Panc1 (cell line): ENCODE results near the gene EYA2.

Experiments
- TF ChIP-seq, protein P1 (sequence below): fragments of 450-650 bp; IDR thresholded peaks from 2 replicates; pipeline ENCODE4 v1.5.1; 2017; ENCODE audit warnings: mild to moderate bottlenecking
- TF ChIP-seq, protein P2 (sequence below), 2 experiments: IDR thresholded peaks; 2 replicates each; pipeline ENCODE4 v1.6.1; 2011 to 2012; ENCODE audit warnings: low read depth in 2 of 2, control low read depth in 1 of 2, low read length in 1 of 2, mild to moderate bottlenecking in 1 of 2, moderate library complexity in 1 of 2; ENCODE audit not compliant: insufficient read depth in 1 of 2

DNA sequence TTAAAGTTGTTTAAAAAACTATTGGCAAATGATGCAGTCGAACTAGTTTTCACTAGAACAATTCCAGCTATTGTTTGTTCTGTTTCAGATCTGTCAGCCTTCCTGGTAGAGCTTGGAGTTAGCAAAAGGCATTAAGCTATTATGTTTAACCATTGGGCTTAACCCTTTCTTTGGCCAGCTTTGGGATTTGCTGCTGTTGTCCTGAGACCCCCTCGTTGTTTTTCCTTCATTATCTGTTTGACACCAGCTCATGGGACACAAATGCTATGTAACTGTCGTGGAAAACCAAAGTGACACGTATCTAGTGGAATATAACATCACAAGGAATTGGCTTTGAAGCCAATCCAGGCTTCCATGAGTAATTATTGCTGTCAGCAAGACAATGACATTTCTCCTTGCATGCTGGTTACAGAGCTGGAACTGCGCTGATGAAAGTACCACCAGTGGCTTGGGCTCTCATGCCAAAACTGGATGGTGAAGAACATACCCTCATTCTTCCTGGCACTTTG is 96.0 kb downstream of the EYA2 start:
- TF ChIP-seq, protein P1, sequence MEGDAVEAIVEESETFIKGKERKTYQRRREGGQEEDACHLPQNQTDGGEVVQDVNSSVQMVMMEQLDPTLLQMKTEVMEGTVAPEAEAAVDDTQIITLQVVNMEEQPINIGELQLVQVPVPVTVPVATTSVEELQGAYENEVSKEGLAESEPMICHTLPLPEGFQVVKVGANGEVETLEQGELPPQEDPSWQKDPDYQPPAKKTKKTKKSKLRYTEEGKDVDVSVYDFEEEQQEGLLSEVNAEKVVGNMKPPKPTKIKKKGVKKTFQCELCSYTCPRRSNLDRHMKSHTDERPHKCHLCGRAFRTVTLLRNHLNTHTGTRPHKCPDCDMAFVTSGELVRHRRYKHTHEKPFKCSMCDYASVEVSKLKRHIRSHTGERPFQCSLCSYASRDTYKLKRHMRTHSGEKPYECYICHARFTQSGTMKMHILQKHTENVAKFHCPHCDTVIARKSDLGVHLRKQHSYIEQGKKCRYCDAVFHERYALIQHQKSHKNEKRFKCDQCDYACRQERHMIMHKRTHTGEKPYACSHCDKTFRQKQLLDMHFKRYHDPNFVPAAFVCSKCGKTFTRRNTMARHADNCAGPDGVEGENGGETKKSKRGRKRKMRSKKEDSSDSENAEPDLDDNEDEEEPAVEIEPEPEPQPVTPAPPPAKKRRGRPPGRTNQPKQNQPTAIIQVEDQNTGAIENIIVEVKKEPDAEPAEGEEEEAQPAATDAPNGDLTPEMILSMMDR, result no peak
- TF ChIP-seq, protein P2, sequence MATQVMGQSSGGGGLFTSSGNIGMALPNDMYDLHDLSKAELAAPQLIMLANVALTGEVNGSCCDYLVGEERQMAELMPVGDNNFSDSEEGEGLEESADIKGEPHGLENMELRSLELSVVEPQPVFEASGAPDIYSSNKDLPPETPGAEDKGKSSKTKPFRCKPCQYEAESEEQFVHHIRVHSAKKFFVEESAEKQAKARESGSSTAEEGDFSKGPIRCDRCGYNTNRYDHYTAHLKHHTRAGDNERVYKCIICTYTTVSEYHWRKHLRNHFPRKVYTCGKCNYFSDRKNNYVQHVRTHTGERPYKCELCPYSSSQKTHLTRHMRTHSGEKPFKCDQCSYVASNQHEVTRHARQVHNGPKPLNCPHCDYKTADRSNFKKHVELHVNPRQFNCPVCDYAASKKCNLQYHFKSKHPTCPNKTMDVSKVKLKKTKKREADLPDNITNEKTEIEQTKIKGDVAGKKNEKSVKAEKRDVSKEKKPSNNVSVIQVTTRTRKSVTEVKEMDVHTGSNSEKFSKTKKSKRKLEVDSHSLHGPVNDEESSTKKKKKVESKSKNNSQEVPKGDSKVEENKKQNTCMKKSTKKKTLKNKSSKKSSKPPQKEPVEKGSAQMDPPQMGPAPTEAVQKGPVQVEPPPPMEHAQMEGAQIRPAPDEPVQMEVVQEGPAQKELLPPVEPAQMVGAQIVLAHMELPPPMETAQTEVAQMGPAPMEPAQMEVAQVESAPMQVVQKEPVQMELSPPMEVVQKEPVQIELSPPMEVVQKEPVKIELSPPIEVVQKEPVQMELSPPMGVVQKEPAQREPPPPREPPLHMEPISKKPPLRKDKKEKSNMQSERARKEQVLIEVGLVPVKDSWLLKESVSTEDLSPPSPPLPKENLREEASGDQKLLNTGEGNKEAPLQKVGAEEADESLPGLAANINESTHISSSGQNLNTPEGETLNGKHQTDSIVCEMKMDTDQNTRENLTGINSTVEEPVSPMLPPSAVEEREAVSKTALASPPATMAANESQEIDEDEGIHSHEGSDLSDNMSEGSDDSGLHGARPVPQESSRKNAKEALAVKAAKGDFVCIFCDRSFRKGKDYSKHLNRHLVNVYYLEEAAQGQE (IDR thresholded peaks at IDR 0.05; ENCODE audit: insufficient read depth in 1 of 2, low read depth in 2 of 2, low read length in 1 of 2), result no peak
